Measurements from ENCODE around the gene KCNK17.

The KCNK17 gene

GRCh38 chr6:39273406-39273821, 40.8 kb downstream of the KCNK17 start:
- DNase-seq (ENCODE audit: low read depth), result no peak
- TF ChIP-seq CTCF (IDR thresholded peaks at IDR 0.05; ENCODE audit: low read depth, low read length, missing control alignments), result no peak
- H3K4me3 ChIP-seq (ENCODE audit: low read depth, low read length), result no peak overlapping the region

DNA sequence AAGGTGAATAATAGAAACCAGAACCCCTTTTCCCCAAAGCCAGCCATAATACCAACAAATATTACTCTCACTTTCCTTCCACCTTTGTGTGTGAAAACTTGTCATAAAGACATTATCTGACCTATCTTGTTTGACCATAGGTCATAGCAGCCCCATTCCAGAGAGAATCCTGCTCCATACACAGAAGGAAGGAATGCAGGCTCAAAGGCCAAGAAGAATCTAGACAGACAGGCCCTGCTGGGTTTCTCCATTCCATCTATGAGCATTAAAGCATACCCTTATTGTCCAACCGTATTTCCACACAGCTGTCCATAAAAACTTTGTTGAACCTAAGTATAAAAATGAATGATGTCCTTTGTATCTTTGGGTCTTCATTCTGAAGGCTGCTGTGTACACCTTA, 44.3 kb downstream of the KCNK17 start:
- no peak overlapping the region for H3K4me3 ChIP-seq (ENCODE audit: low read depth, low read length)
- DNase-seq (ENCODE audit: low read depth), result no peak
- TF ChIP-seq CTCF (IDR thresholded peaks at IDR 0.05; ENCODE audit: low read depth, low read length, missing control alignments), result no peak

DNA sequence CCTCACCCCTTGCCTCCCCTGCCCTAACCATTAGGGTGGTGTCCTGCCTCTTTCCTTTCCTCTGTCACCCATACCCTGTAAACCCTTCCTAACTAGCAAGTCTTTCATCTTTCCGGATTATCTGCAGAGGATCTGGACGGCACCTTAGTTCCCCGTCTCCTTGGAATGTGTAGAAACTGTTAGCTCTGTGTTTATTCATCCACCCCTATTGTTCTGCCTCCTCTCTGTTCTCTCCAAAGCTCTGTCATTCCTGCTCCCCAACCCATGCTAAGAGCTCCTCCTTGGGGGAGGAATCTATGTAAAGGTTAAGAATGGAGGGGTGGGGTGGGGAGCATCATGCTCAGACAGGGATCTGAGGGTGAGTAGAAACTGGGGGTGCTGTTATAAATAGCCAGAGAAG, 45.5 kb downstream of the KCNK17 start:
- DNase-seq (ENCODE audit: low read depth), result no peak
- H3K4me3 ChIP-seq (ENCODE audit: low read depth, low read length), result no peak overlapping the region
- TF ChIP-seq CTCF (IDR thresholded peaks at IDR 0.05; ENCODE audit: low read depth, low read length, missing control alignments), result no peak

- TF ChIP-seq CTCF (IDR thresholded peaks at IDR 0.05; ENCODE audit: low read depth, low read length, missing control alignments), result no peak
- DNase-seq (ENCODE audit: low read depth), result no peak
- no peak overlapping the region for H3K4me3 ChIP-seq (ENCODE audit: low read depth, low read length)
Measured at GRCh38 chr6:39268171-39268570, 46.0 kb downstream of the KCNK17 start.

- no peak for DNase-seq (ENCODE audit: low read depth)
- H3K4me3 ChIP-seq (ENCODE audit: low read depth, low read length), result no peak overlapping the region
- no peak for TF ChIP-seq CTCF (IDR thresholded peaks at IDR 0.05; ENCODE audit: low read depth, low read length, missing control alignments)
Measured at GRCh38 chr6:39266782-39267355, 47.4 kb downstream of the KCNK17 start.

DNA sequence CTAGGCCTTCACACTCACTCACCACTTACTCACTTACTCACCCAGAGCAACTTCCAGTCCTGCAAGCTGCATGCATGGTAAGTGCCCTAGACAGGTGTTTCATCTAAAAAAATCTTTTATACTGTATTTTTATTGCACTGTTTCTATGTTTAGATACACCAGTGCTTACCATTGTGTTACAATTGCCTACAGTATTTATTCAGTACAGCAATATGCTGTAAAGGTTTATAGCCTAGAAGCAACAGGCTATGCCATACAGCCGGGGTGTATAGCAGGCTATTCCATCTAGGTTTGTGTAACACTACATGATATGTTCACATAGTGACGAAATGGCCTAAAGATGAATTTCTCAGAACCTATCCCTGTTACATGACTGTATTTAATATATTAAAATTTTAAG, 47.8 kb downstream of the KCNK17 start:
- TF ChIP-seq CTCF (IDR thresholded peaks at IDR 0.05; ENCODE audit: low read depth, low read length, missing control alignments), result no peak
- H3K4me3 ChIP-seq (ENCODE audit: low read depth, low read length), result no peak overlapping the region
- no peak for DNase-seq (ENCODE audit: low read depth)

- no peak for DNase-seq (ENCODE audit: low read depth)
- no peak for TF ChIP-seq CTCF (IDR thresholded peaks at IDR 0.05; ENCODE audit: low read depth, low read length, missing control alignments)
- H3K4me3 ChIP-seq (ENCODE audit: low read depth, low read length), result no peak overlapping the region
Measured at GRCh38 chr6:39263303-39264037, 50.7 kb downstream of the KCNK17 start.

All from GM12864 (cell line).